Esophagus squamous epithelium (tissue), 4 donors: ENCODE measurements around the gene UBR3.

Experiments used
- POLR2A ChIP-seq, 4 donors: fragments of 450-650 bp; IDR thresholded peaks; one replicate each; pipeline ENCODE4 v1.6.1; 2017; ENCODE audit warnings: antibody characterized with exemption in 4 of 4, mild to moderate bottlenecking in 4 of 4, moderate library complexity in 3 of 4
- TF ChIP-seq, protein P1 (sequence below), 6 experiments: fragments of 450-650 bp in 4 of 6; fragments of 200-600 bp in 2 of 6; sonication (generic) in 2 of 6; IDR thresholded peaks; one replicate each; pipeline ENCODE4 v1.5.1; 2016 to 2019; ENCODE audit warnings: antibody characterized with exemption in 6 of 6, mild to moderate bottlenecking in 4 of 6, moderate library complexity in 4 of 6

DNA sequence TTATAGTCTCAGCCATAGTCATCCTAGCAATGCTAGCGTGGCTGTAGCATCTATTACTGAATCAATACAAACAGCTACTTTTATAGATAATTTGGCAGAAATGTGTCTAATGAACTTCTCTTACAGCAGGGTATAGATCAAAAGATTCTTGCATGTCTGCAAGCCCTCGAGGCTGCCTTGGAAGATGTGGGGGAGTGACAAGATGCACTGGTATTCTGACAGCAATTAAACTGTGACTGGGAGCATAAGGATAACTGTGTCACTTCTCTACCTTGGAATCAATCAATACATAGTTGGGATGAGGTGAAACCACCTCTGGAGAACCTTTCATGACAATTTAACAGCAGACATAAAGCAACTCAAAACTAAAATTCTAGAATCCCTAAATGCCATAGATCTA is 291.4 kb downstream of the UBR3 start:
- TF ChIP-seq, protein P1, sequence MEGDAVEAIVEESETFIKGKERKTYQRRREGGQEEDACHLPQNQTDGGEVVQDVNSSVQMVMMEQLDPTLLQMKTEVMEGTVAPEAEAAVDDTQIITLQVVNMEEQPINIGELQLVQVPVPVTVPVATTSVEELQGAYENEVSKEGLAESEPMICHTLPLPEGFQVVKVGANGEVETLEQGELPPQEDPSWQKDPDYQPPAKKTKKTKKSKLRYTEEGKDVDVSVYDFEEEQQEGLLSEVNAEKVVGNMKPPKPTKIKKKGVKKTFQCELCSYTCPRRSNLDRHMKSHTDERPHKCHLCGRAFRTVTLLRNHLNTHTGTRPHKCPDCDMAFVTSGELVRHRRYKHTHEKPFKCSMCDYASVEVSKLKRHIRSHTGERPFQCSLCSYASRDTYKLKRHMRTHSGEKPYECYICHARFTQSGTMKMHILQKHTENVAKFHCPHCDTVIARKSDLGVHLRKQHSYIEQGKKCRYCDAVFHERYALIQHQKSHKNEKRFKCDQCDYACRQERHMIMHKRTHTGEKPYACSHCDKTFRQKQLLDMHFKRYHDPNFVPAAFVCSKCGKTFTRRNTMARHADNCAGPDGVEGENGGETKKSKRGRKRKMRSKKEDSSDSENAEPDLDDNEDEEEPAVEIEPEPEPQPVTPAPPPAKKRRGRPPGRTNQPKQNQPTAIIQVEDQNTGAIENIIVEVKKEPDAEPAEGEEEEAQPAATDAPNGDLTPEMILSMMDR (IDR thresholded peaks at IDR 0.05), result no peak
- no peak for TF ChIP-seq POLR2A (IDR thresholded peaks at IDR 0.05)
